Spinal cord (tissue), 10 donors: ENCODE measurements around the gene GASK1B. TPM values are rescaled to one million over a fixed set of nuclear protein-coding genes. Genes with fewer than 3 reads are reported as not detected.

Source experiments
- DNase-seq, 6 donors: peaks; one replicate each; pipeline versions ENCODE4 v3.0.0 to v3.0.0-alpha.2; 2013 to 2015; ENCODE audit warnings: low spot score in 6 of 6, low read depth in 4 of 6
- H3K27ac ChIP-seq: one replicate; pipeline ENCODE4 v1.5.1; 2013; ENCODE audit warnings: low read depth, low read length, control low read depth
- H3K27me3 ChIP-seq: one replicate; pipeline ENCODE4 v1.6.1; 2013; ENCODE audit warnings: low read length; ENCODE audit not compliant: control insufficient read depth, insufficient read depth
- H3K36me3 ChIP-seq: one replicate; pipeline ENCODE4 v1.6.1; 2013; ENCODE audit warnings: low read length; ENCODE audit not compliant: control insufficient read depth, insufficient read depth
- H3K4me1 ChIP-seq: one replicate; pipeline ENCODE4 v1.6.1; 2013; ENCODE audit warnings: low read length; ENCODE audit not compliant: control insufficient read depth, insufficient read depth
- H3K4me3 ChIP-seq: one replicate; pipeline ENCODE4 v1.5.1; 2013; ENCODE audit warnings: low read depth, low read length, control low read depth
- H3K9me3 ChIP-seq: one replicate; pipeline ENCODE4 v1.6.1; 2013; ENCODE audit warnings: low read length; ENCODE audit not compliant: control insufficient read depth, insufficient read depth
- WGBS: methylation state at CpG from one replicate; pipeline ENCODE4 v1.1.5; 2013; ENCODE audit warnings: missing lambda C conversion rate; ENCODE audit not compliant: insufficient coverage; 5-methylcytosine and 5-hydroxymethylcytosine counted together
- polyA plus RNA-seq, 2 donors: library from polyadenylated mRNA; unstranded; fragments of 120-200 nt; gene quantifications; one replicate each; pipeline ENCODE4 v1.2.1, GENCODE V29; 2013; ENCODE audit not compliant: insufficient read length in 2 of 2
- total RNA-seq, 2 donors: library from RNA; depleted of rRNA in 1 of 2; stranded (reverse); fragments of 120-200 nt in 1 of 2; fragments of >200 nt in 1 of 2; gene quantifications; one replicate each; pipeline versions ENCODE4 v1.2.3 to v1.2.4, GENCODE V29; 2013 to 2014
- donor health status: healthy.

Gene GASK1B
- total and polyA plus RNA-seq, 4 donors = 41.7 to 87.0 (median 60.2) TPM

GRCh38 chr4:158159054-158159717 is 13.6 kb downstream of the GASK1B start:
- WGBS = 76% methylated on average over 2 of the region's 3 CpGs
- H3K27ac ChIP-seq = peak overlapping the region; percentile 65

DNA sequence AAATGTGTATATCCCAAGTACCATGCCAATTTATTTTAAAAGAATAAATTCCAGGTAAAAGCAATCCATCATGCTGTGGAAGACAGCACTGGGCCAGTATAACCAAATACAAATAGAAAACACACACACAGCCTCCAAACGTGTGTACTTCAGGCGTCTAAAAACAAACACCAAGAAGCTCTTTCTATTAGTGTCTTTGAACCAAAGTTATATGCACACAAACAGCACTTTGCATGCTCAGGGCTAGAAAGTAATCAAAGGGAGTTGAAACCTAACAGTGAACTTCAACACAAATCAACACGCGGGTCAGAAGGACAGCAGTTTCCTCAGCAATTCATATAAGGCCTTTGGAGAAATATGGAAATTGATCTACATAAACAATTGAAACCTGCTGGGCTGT is 15.4 kb downstream of the GASK1B start:
- H3K27me3 ChIP-seq = no peaks in the 10 kb centered on the region
- no peaks in the 10 kb centered on the region for H3K36me3 ChIP-seq
- DNase-seq = no peak
- no peak overlapping the region for H3K4me3 ChIP-seq
- no peaks in the 10 kb centered on the region for H3K4me1 ChIP-seq
- H3K9me3 ChIP-seq = no peaks in the 10 kb centered on the region
- H3K27ac ChIP-seq = peak overlapping the region; percentile 57
- no CpG with 5 or more reads among the region's 4 CpGs for WGBS

More at GRCh38 chr4:158159054-158159717, 13.6 kb downstream of the GASK1B start:
- H3K4me3 ChIP-seq = no peak overlapping the region
- no peaks in the 10 kb centered on the region for H3K4me1 ChIP-seq
- no peaks in the 10 kb centered on the region for H3K36me3 ChIP-seq
- H3K27me3 ChIP-seq = no peaks in the 10 kb centered on the region
- H3K9me3 ChIP-seq = no peaks in the 10 kb centered on the region
- DNase-seq = peak in 1 of 6 donors; percentile 42

DNA sequence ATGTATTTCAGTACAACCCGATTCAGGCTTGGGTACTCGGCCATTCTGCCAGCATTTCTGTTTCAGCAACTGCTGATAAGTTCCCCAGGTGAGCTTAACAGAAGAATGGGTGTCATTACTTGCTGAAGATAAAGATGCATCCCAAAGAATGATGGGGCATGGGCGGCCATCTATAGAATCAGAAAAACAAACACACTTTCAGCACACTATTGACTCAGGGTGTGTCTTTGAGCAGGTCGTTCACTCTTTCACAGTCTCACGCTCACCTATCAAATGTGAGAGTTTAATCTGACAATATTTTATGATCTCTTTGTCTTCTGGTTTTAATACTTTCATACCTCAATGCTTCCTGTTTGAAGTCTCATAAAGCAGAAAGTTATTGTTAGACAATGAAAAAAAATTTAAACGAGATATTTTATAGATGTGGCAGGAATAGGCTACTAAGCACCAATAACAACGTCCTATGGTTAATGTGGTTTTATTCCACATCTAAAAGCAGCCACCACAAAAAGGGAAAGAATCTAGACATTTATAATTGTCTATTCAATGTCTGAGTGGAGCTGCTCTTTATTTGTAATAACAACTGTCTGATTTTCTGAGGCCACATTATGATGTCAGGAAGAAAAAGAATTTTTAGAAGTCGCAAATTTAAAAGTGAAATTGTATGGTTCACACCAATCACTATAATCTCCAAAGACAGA is 17.0 kb downstream of the GASK1B start:
- Histone ChIP-seq H3K27ac (peak overlapping the region; percentile 37), H3K4me3 (no peak overlapping the region), H3K4me1 (no peaks in the 10 kb centered on the region), H3K36me3 (no peaks in the 10 kb centered on the region), H3K9me3 (no peaks in the 10 kb centered on the region), H3K27me3 (no peaks in the 10 kb centered on the region)
- DNase-seq = no peak
- WGBS = no CpG with 5 or more reads among the region's 8 CpGs

DNA sequence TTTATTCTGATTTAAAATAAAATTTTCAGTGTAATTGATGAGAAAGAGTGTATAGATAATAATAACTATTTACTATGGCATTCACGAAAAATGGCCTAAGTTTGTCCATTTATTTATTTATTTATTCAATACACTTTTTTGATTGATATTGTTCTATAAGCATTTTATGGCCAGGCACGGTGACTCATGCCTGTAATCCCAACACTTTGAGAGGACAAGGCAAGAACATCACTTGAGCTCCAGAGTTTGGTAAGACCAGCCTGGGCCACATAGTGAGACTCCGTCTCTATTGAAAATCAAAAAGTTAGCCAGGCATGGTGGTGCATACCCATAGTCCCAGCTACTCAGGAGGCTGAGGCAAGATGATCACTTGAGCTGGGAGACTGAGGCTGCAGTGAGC is 25.7 kb downstream of the GASK1B start:
- no CpG with 5 or more reads among the region's 3 CpGs for WGBS

DNA sequence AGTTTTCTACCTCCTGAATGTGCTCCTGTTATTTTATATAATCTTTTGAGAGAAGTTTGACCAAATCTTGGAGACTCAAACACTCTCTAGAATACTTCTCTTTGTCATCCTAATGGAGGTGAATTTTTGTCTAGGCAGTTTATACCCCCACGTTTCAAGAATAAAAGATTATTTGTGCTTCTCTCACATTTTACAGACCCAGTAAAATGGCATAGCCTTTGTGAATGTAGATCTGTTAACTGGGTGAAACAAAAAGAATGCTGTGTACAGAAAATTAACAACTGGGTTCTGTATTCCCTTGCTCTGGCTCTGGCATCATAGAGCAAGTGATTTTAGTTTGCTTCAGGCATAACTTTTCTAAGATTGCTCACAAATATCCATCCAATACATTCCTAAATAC is 26.1 kb downstream of the GASK1B start:
- Histone ChIP-seq H3K36me3 (no peaks in the 10 kb centered on the region), H3K4me1 (no peaks in the 10 kb centered on the region), H3K4me3 (no peak overlapping the region), H3K27ac (peak overlapping the region; percentile 83), H3K9me3 (no peaks in the 10 kb centered on the region), H3K27me3 (no peaks in the 10 kb centered on the region)
- no CpG with 5 or more reads among the region's 1 CpG for WGBS
- DNase-seq = no peak

More for the DNA sequence above, 25.7 kb downstream of the GASK1B start:
- Histone ChIP-seq H3K27me3 (no peaks in the 10 kb centered on the region), H3K36me3 (no peaks in the 10 kb centered on the region), H3K4me3 (no peak overlapping the region), H3K27ac (peak overlapping the region; percentile 83), H3K9me3 (no peaks in the 10 kb centered on the region), H3K4me1 (no peaks in the 10 kb centered on the region)
- DNase-seq = no peak

- WGBS = no CpG with 5 or more reads among the region's 5 CpGs
- DNase-seq = no peak
- H3K27me3 ChIP-seq = no peaks in the 10 kb centered on the region
- H3K4me3 ChIP-seq = no peak overlapping the region
- no peaks in the 10 kb centered on the region for H3K4me1 ChIP-seq
- no peaks in the 10 kb centered on the region for H3K36me3 ChIP-seq
- H3K27ac ChIP-seq = peak overlapping the region; percentile 65
- H3K9me3 ChIP-seq = no peaks in the 10 kb centered on the region
Measured at GRCh38 chr4:158139086-158139485, 33.7 kb downstream of the GASK1B start.

DNA sequence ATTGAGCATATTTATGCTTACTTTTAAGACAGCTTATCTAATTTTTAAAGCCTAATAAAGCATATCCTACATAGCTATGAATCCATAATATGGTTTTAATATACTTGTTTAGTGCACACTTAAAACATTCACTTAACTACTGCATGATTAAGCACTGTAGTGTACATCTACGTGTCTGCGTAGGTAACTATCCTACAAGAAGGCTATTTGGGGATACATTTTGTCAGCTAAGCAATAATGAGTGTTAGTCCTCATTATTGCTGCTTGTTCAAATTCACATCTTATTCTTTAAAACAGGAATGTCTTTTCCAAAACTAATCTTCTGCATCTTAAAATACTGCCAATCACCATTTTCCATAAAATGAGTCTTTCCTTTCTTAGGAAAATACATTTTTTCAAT is 38.6 kb downstream of the GASK1B start:
- no CpG with 5 or more reads among the region's 2 CpGs for WGBS
- no peaks in the 10 kb centered on the region for H3K27me3 ChIP-seq
- H3K4me1 ChIP-seq = no peaks in the 10 kb centered on the region
- no peak overlapping the region for H3K27ac ChIP-seq
- no peak overlapping the region for H3K4me3 ChIP-seq
- H3K9me3 ChIP-seq = no peaks in the 10 kb centered on the region
- DNase-seq = peak in 1 of 6 donors; percentile 63
- no peaks in the 10 kb centered on the region for H3K36me3 ChIP-seq

DNA sequence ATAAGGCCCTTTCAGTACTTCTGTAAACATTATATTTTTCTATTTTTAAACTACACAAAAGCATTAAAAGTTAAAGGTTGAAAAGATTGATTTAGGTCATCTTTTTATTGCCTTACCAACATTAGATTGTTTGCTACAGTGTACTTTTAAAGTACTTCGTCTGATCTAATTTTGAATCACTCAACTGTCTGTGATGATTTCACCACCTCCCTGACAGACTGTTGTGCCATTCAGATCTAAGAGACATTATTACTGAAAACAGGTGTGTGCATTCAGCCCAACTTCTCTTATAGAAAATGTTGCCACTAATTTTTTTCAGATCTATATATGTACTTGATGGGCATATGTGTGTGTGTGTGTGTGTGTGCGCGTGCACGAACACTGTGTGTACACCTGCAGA is 39.3 kb downstream of the GASK1B start:
- Histone ChIP-seq H3K27me3 (no peaks in the 10 kb centered on the region), H3K4me1 (no peaks in the 10 kb centered on the region), H3K9me3 (no peaks in the 10 kb centered on the region), H3K4me3 (no peak overlapping the region), H3K36me3 (no peaks in the 10 kb centered on the region), H3K27ac (no peak overlapping the region)
- no peak for DNase-seq
- no CpG with 5 or more reads among the region's 4 CpGs for WGBS

GRCh38 chr4:158131027-158131426 is 41.8 kb downstream of the GASK1B start:
- no peak overlapping the region for H3K27ac ChIP-seq
- no peaks in the 10 kb centered on the region for H3K9me3 ChIP-seq
- H3K4me3 ChIP-seq = no peak overlapping the region
- WGBS = no CpG with 5 or more reads among the region's 1 CpG
- no peaks in the 10 kb centered on the region for H3K36me3 ChIP-seq
- no peaks in the 10 kb centered on the region for H3K4me1 ChIP-seq
- no peak for DNase-seq
- H3K27me3 ChIP-seq = no peaks in the 10 kb centered on the region

DNA sequence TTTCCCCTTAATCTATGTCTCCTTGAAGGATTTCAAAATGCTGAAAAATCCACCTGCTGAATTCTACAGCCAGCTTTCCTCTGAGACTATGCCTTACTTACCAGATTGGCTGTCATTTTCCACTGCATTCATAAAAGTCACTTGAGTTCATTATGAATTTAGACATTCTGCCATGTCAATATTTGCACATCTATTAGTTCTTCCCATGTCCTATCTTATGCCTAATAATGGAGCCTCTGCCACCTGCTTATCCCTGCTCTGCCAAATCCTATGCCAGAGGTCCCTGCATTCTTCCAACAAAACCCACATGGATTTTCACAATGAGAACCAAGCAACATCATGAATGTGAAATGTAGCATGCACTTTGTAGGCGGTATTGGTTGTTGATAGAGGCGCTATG is 42.6 kb downstream of the GASK1B start:
- Histone ChIP-seq H3K36me3 (no peaks in the 10 kb centered on the region), H3K4me1 (no peaks in the 10 kb centered on the region), H3K27ac (no peak overlapping the region), H3K4me3 (no peak overlapping the region), H3K9me3 (no peaks in the 10 kb centered on the region), H3K27me3 (no peaks in the 10 kb centered on the region)
- DNase-seq = no peak
- no CpG with 5 or more reads among the region's 2 CpGs for WGBS
